ENCODE results near the gene FTO.

The FTO gene

DNA sequence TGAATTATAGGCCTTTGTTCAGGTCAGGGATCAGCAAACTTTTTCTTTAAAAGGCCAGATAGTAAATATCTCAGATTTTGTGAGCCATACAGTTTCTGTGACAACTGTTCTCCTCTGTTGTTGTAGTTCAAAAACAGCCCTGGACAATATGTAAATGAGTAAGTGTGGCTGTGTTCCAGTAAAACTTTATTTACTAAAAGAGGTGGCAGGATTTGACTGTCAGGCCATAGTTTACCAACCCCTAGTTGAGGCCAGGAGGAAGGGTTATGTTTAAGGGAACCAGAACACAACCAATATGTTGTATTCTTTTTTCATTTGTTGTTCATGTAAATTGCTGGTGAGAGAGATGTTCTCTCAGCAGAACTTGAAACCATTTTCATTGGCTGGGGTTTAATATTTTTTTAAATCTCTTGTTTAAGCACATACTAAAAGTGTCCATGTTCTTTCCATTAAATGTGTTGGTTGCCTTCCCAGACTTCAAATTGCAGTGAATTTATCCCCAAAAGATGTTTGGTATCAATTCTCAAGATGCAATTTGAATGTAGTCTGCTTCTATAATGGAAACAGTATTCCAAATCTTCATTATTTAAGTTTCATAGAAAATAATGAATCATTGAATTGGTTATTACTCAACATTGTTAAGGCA is 260.3 kb downstream of the FTO start:
- DNase-seq (ENCODE audit: low read depth in 2 of 2), result no peak

GRCh38 chr16:53966821-53967571 is 263.0 kb downstream of the FTO start:
- no peak for DNase-seq (ENCODE audit: low read depth in 2 of 2)

DNA sequence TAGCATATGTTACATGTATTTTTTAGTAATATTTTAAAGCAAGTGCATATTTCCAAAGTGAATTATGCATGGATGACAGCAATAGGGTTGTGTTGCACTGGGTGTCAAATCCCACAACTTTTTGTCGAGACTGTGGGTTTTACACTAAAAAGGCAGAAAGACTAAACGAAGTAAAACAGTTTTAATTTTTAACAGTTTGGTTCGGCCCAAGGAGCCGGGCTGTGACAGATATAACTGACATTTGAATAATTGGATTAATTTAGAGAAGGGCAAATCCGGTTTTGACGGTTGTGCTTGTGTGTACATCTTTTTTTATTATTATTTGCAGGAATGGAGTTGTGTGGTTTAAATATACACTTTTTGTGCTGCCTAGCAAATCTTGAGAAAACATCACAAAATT is 263.6 kb downstream of the FTO start:
- DNase-seq (ENCODE audit: low read depth in 2 of 2), result no peak

- no peak for DNase-seq (ENCODE audit: low read depth in 2 of 2)
These were observed 264.5 kb downstream of the FTO start for GRCh38 chr16:53968454-53968853.

GRCh38 chr16:53968896-53969295 is 264.9 kb downstream of the FTO start:
- no peak for DNase-seq (ENCODE audit: low read depth in 2 of 2)

- no peak for DNase-seq (ENCODE audit: low read depth in 2 of 2)
These were observed 267.7 kb downstream of the FTO start for GRCh38 chr16:53971616-53972015.

DNA sequence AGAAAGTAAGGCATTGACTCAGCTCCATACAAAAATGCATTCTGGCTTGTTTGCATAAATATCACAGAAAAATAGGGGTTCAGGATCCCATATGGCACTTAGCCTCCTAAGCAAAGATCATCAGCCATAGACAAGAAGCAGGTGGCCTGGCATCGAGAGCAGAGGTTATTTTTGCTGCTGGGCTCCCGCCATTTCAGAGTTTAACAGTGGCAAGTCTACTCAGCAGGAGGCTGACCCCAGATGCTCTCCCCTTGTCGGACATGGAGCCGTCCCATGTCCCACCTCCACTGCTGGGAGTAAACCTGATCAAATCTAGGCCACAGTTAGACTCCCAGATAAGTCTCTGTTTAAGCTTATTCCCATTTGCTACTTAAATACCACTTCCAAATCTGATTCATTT is 269.1 kb downstream of the FTO start:
- DNase-seq (ENCODE audit: low read depth in 2 of 2), result no peak

DNA sequence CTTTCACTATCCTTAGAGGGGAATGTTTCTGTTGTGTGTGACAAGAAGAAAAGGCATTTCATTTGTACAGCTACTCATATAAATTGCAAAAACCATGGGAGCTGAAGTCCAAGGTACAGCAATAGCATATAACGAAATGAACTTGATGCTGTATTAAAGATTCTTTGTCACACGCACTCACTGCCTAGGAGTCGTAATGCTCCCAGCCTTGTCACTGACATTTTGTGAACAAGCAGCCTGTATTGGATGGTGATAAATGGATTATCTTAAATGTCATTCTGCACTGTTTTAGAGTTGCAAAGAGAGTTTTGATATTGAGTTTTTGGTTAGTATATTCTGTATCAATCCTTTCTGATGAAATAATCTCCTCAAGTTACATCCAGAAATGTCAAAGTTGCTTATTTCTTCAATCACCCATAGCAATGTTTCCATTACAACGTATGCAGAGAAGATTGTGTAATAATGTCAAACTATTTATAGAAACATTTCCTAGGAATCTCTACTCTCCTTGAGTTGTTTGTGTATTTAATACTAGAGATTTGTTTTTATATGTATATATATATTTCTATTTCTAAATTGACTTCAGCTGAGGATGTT is 270.6 kb downstream of the FTO start:
- no peak for DNase-seq (ENCODE audit: low read depth in 2 of 2)

DNA sequence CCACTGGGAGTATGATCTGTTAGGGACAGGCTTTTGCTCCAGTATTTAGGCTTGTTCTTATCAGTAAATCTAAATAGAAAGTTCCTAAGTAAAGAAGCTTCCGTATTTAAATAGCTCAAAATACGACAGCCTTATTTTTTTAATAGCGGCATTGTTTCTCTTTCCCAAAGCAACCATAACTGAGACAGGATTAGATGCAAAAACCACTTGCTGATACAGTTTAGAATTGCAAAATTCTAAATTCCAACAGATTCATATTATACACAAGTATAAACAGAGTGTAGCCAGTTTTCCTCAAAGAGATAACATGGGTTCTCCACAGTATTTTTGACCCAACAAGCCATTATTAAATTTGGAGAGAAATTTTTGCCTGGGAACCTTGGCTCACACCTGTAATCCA is 276.7 kb downstream of the FTO start:
- DNase-seq (ENCODE audit: low read depth in 2 of 2), result no peak

GRCh38 chr16:53982631-53983042 is 278.7 kb downstream of the FTO start:
- DNase-seq (ENCODE audit: low read depth in 2 of 2), result no peak

DNA sequence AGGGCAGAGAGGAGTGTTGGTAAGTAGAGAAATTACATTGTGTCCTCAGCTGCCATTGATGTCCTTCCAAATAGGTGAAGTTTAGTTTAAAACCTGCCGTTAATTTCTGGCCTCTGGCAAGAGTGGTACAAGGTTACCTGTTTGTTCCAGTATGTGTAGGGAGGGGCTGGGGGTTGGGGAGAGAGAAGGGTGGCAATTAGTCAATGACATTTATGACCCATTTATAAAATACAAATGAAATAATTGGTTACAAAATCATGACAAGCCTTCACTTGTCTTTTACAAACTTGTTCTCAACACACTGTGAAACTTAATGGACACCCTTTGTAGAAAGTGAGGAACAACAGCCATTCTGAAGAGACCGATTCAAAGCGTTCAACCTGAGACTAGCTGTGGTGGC is 281.0 kb downstream of the FTO start:
- no peak for DNase-seq (ENCODE audit: low read depth in 2 of 2)

GRCh38 chr16:53985861-53986260 is 281.9 kb downstream of the FTO start:
- DNase-seq (ENCODE audit: low read depth in 2 of 2), result no peak

GRCh38 chr16:53986793-53987192 is 282.8 kb downstream of the FTO start:
- DNase-seq (ENCODE audit: low read depth in 2 of 2), result no peak

- no peak for DNase-seq (ENCODE audit: low read depth in 2 of 2)
These were observed 284.2 kb downstream of the FTO start for GRCh38 chr16:53988136-53988535.

- DNase-seq (ENCODE audit: low read depth in 2 of 2), result no peak
These were observed 285.6 kb downstream of the FTO start for GRCh38 chr16:53989597-53989996.

DNA sequence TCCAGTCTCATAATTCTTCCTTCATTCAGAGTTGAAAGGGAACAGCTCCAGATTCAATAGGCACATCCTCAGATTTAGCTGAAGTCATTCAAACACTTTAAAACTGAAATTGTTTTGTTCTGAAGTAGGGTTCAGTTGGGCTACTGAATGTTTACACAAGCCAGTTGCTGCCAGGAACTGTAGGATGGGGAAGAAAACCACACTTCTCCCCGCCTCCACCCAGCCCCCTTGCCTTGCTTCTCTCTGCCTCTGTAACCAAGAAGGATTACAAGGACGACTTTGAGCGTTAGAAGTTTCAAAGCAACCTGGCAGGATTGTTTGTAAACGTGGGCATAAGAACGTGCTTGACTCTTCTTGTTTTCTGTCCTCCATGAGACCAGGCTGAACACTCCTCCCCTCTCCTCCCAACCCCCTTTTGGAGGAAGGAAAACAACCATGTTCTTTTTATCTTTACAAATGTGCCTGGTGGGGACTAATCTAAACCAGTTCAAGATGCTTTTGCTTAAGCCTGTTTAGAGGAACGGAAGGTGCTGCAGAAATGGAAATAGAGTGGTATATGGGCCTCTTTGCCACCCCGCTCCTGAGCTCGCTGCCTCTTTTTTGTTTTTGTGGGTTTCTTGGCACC is 287.9 kb downstream of the FTO start:
- no peak for DNase-seq (ENCODE audit: low read depth in 2 of 2)

DNA sequence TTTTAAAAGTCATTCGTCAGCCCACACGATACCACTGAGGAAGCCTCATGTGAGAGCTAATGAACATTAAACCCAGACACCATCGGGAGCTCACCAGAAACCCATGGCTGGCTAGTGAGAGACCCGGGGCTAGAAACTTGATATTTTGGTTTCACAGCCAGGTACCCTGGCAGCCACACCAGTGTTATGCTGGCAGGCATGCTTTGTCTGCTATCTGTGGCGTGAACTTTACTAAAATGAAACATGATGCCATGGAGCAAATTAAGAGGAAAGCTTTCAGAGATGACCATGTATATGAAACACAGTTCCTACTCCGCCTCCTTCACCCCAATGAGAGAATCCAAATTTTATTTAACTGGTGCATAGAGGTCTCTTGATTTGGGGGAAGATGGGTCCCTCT is 291.4 kb downstream of the FTO start:
- no peak for DNase-seq (ENCODE audit: low read depth in 2 of 2)

GRCh38 chr16:53996961-53997360 is 293.0 kb downstream of the FTO start:
- no peak for DNase-seq (ENCODE audit: low read depth in 2 of 2)

DNA sequence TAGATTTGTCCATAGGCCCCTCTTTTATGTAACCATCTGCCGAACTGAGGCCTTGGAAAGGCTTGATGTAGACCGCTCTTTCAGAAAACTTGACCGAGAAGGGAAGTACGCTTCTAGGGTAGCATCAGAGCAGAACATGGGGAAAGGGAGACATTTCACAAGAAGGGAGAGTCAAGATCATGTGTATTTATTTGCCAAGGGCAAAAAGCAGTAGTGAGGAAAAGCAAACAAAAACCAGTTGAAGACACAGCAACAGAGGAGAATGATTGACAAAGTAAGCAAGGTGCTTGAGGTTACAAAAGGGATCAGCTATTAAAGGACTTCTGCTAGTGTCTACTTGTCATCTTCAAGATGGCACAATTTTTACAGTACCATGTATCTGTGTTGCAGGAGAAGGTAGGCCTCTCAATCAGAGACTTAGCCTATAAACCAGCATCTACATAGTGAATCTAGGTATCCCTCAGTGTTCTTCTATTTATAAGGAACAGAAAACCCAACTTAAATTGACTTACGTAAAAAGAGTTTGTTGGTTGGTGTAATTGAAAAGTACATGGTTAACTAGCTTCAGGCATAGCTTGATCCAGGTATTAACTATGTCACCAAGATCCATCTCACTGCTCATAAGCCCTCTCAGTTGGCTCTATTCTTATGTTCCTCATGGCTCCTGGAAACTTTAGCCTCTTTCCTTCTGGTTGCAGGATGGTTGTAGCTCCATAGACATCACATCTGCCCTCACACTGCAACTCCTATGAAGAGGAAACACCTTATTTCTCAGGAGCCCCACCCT is 294.3 kb downstream of the FTO start:
- DNase-seq (ENCODE audit: low read depth in 2 of 2), result no peak

GRCh38 chr16:53998966-53999522 is 295.1 kb downstream of the FTO start:
- no peak for DNase-seq (ENCODE audit: low read depth in 2 of 2)

- no peak for DNase-seq (ENCODE audit: low read depth in 2 of 2)
These were observed 295.9 kb downstream of the FTO start for GRCh38 chr16:53999841-54000240.

- DNase-seq (ENCODE audit: low read depth in 2 of 2), result no peak
These were observed 296.4 kb downstream of the FTO start for GRCh38 chr16:54000361-54000760.

All from stimulated activated CD4-positive, alpha-beta T cell treated with anti-CD3 and anti-CD28 coated beads, Interleukin-15, amount 100 ng/mL, for 48 hours (primary cell).